DOHH2 (cell line): Measurements from ENCODE around the gene DGKD.

Source experiments
- H3F3A ChIP-seq: fragments of 200-600 bp; sonication (generic), shearing (Covaris generic); 2 replicates; pipeline ENCODE4 v1.6.0; 2016; ENCODE audit warnings: antibody characterized with exemption, mild to moderate bottlenecking; ENCODE audit not compliant: control insufficient read depth, insufficient read depth
- H3K27ac ChIP-seq: fragments of 200-600 bp; sonication (generic); 2 replicates; pipeline ENCODE4 v1.5.1; 2014; ENCODE audit warnings: low read depth, mild to moderate bottlenecking, low read length, moderate library complexity
- H3K27me3 ChIP-seq: fragments of 200-600 bp; sonication (generic); 2 replicates; pipeline ENCODE4 v1.6.1; 2014; ENCODE audit warnings: mild to moderate bottlenecking, low read length, mixed read lengths; ENCODE audit not compliant: control insufficient read depth
- H3K36me3 ChIP-seq: fragments of 200-600 bp; sonication (generic); 2 replicates; pipeline ENCODE4 v1.6.1; 2014; ENCODE audit warnings: mild to moderate bottlenecking, low read length, moderate library complexity, mixed read lengths; ENCODE audit not compliant: control insufficient read depth
- H3K4me1 ChIP-seq: fragments of 200-600 bp; sonication (generic); 2 replicates; pipeline ENCODE4 v1.6.1; 2014; ENCODE audit warnings: mild to moderate bottlenecking, low read length, mixed read lengths; ENCODE audit not compliant: control insufficient read depth
- H3K4me2 ChIP-seq: fragments of 200-600 bp; sonication (generic); 2 replicates; pipeline ENCODE4 v1.6.0; 2014; ENCODE audit warnings: mild to moderate bottlenecking, low read length, moderate library complexity
- H3K4me3 ChIP-seq: fragments of 200-600 bp; sonication (generic); 2 replicates; pipeline ENCODE4 v1.5.1; 2014; ENCODE audit warnings: mild to moderate bottlenecking, low read length, mixed read lengths
- H3K79me2 ChIP-seq: fragments of 200-600 bp; sonication (generic); 2 replicates; pipeline ENCODE4 v1.6.1; 2014; ENCODE audit warnings: mild to moderate bottlenecking, low read length, mixed read lengths; ENCODE audit not compliant: control insufficient read depth
- H3K9me2 ChIP-seq: fragments of 200-600 bp; sonication (generic); replicated peaks from 2 replicates; pipeline ENCODE4 v1.6.1; 2014; ENCODE audit warnings: mild to moderate bottlenecking, low read length, mixed read lengths; ENCODE audit not compliant: control insufficient read depth
- H3K9me3 ChIP-seq: fragments of 200-600 bp; sonication (generic); 2 replicates; pipeline ENCODE4 v1.6.1; 2014; ENCODE audit warnings: antibody characterized with exemption, low read length, mixed read lengths; ENCODE audit not compliant: control insufficient read depth, insufficient read depth
- H4K20me1 ChIP-seq: fragments of 200-600 bp; sonication (generic); 2 replicates; pipeline ENCODE4 v1.6.0; 2014; ENCODE audit warnings: low read depth, mild to moderate bottlenecking, antibody characterized with exemption, low read length, moderate library complexity; ENCODE audit not compliant: control insufficient read depth, insufficient read depth
- CTCF ChIP-seq: fragments of 200-600 bp; sonication (generic); IDR thresholded peaks from one replicate; pipeline ENCODE4 v1.5.1; 2014; ENCODE audit warnings: antibody characterized with exemption, mild to moderate bottlenecking, low read depth, low read length; ENCODE audit not compliant: poor library complexity, severe bottlenecking
- EZH2phosphoT487 ChIP-seq: fragments of 200-600 bp; sonication (generic); IDR thresholded peaks from 2 replicates; pipeline ENCODE4 v1.6.1; 2017; ENCODE audit warnings: borderline replicate concordance, mild to moderate bottlenecking, antibody characterized with exemption, low read length, moderate library complexity, mixed read lengths

Gene DGKD

DNA sequence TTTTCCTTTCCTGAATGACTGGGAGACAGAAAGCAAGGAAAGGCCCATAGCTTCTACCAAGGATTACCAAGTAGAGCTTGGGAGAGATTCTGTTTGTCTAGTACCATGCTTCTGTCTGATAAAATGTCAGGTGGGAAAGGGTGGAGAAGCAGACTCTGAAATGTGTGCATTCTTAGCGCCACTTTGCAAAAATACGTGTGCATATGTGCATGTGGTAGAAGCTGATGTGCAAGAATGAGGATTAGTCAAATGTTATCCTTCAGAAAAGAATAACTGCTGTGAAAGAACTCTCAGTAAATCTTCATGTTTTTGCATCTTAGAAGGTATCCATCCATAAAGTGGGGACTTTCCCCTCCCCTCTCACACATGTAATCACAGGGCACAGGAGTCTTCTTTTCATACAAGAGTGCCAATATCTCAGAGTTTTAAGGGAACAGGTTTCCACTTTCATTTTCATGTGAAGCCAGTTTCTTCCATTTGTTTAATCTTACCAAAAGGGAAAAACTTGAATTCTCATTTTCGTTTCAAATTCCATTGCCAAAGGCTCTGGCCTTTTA is 15.4 kb upstream of the DGKD start:
- H3F3A ChIP-seq, result no peaks in the 10 kb centered on the region; the same call in 1 of the 2 replicates
- H3K9me3 ChIP-seq, result no peaks in the 10 kb centered on the region
- no peaks in the 10 kb centered on the region for H4K20me1 ChIP-seq
- H3K4me1 ChIP-seq, result peaks cover 13% of the 10 kb centered on the region
- H3K9me2 ChIP-seq, result no peaks in the 10 kb centered on the region
- H3K27ac ChIP-seq, result no peak overlapping the region
- H3K27me3 ChIP-seq, result peaks cover 18% of the 10 kb centered on the region
- no peaks in the 10 kb centered on the region for H3K79me2 ChIP-seq
- H3K4me2 ChIP-seq, result no peak overlapping the region
- no peaks in the 10 kb centered on the region for H3K36me3 ChIP-seq
- no peak overlapping the region for H3K4me3 ChIP-seq
- TF ChIP-seq EZH2phosphoT487 (no peak), CTCF (no peak)

GRCh38 chr2:233339427-233339826 is 14.9 kb upstream of the DGKD start:
- no peak overlapping the region for H3K4me2 ChIP-seq
- H3K4me1 ChIP-seq, result peaks cover 12% of the 10 kb centered on the region
- H3K9me3 ChIP-seq, result no peaks in the 10 kb centered on the region
- no peaks in the 10 kb centered on the region for H3K79me2 ChIP-seq
- H3K9me2 ChIP-seq, result no peaks in the 10 kb centered on the region
- TF ChIP-seq CTCF (no peak), EZH2phosphoT487 (no peak)
- H3K36me3 ChIP-seq, result no peaks in the 10 kb centered on the region
- H3F3A ChIP-seq, result no peaks in the 10 kb centered on the region; the same call in 1 of the 2 replicates
- H3K27ac ChIP-seq, result no peak overlapping the region
- no peaks in the 10 kb centered on the region for H4K20me1 ChIP-seq
- peaks cover 19% of the 10 kb centered on the region for H3K27me3 ChIP-seq
- no peak overlapping the region for H3K4me3 ChIP-seq

DNA sequence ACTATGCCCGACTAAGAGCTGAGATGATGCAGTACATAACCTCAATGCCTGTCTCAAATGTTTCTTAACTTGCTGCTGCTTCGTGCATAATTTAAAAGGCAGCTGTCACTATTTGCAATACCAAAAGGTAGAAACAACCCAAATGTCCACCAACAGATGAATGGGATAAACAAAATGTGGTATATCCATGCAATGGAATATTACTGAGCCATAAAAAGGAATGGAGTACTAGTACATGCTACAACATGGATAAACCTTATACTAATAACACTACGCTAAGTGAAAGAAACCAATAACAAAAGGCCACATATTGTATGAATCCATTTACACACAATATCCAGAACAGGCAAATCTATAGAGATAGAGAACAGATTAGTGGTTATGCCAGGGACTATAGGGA is 13.0 kb upstream of the DGKD start:
- Histone ChIP-seq H4K20me1 (no peaks in the 10 kb centered on the region), H3F3A (no peaks in the 10 kb centered on the region; the same call in 1 of the 2 replicates), H3K27me3 (peaks cover 15% of the 10 kb centered on the region), H3K4me1 (peaks cover 12% of the 10 kb centered on the region), H3K27ac (no peak overlapping the region), H3K36me3 (no peaks in the 10 kb centered on the region), H3K4me3 (no peak overlapping the region), H3K9me3 (no peaks in the 10 kb centered on the region), H3K4me2 (no peak overlapping the region), H3K79me2 (no peaks in the 10 kb centered on the region), H3K9me2 (no peaks in the 10 kb centered on the region)
- TF ChIP-seq EZH2phosphoT487 (no peak), CTCF (no peak)
